GM23248 (cell line): ENCODE data around the gene SENP8.

Experiments used
- EZH2 ChIP-seq: fragments of 200-600 bp; sonication (generic); IDR thresholded peaks from 2 replicates; pipeline ENCODE4 v1.6.1; 2018; ENCODE audit warnings: antibody characterized with exemption, mild to moderate bottlenecking; ENCODE audit not compliant: insufficient read depth, poor library complexity, severe bottlenecking
- EZH2phosphoT487 ChIP-seq: fragments of 200-600 bp; sonication (generic); IDR thresholded peaks from 2 replicates; pipeline ENCODE4 v1.6.1; 2018; ENCODE audit warnings: antibody characterized with exemption, moderate library complexity, mild to moderate bottlenecking, low read depth; ENCODE audit not compliant: insufficient read depth

DNA sequence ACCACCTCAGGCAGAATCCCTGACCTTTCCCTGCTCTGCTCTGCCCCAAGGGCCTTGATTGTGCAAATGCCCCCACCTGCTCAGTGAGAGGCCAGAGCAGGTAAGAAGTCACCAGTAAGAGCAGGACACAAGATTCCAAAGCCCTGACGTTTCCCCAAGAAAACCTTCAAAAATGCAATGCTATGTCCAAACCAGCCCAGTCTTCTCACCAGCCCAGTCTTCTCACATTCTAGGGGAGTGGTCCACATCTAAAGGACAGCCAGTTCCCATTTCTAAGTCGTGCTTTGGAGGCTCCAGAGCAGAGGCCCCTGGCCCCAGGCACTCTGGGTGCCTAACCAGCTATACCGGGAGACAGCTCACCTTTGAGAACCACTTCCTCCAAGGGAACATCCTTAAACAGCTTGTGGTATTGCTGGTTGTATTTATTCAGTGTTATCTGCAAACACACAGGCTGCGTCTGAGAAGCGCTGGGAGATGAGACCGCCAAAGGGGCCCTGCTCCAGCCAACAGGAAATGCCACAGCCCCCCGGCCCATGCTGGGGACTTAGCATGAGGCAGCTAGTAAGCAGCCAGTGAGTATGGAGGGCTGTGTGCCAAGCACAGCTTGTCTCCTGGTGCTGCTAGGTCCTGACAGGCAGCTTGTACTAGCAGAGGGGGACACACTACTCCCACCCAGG is 50.1 kb downstream of the SENP8 start:
- no peak for TF ChIP-seq EZH2phosphoT487
- TF ChIP-seq EZH2: no peak
